Uterus (tissue), 4 donors: ENCODE results near the gene TJP2. TPM values are rescaled to one million over a fixed set of nuclear protein-coding genes. Genes with fewer than 3 reads are reported as not detected.
A peak's percentile ranks its signal among the peaks of the same experiment; 100 is the strongest.

ENCODE experiments used
- DNase-seq, 2 donors: peaks; one replicate each; pipeline ENCODE4 v3.0.0-alpha.2; 2019 to 2020
- H3K27ac ChIP-seq, 2 donors: fragments of 200-600 bp; sonication (generic); 1 replicate in 1 of 2; 2 replicates in 1 of 2; pipeline ENCODE4 v1.5.1; 2016 to 2018
- H3K27me3 ChIP-seq, 2 donors: fragments of 200-600 bp; sonication (generic); one replicate each; pipeline ENCODE4 v1.5.1; 2018 to 2019; ENCODE audit warnings: control low read depth in 1 of 2
- H3K36me3 ChIP-seq, 2 donors: fragments of 200-600 bp; sonication (generic); one replicate each; pipeline ENCODE4 v1.5.1; 2019; ENCODE audit warnings: control low read depth in 1 of 2
- H3K4me1 ChIP-seq, 2 donors: fragments of 200-600 bp; sonication (generic); one replicate each; pipeline ENCODE4 v1.5.1; 2018 to 2019; ENCODE audit warnings: control low read depth in 1 of 2
- H3K4me3 ChIP-seq, 2 donors: fragments of 200-600 bp; sonication (generic); 1 replicate in 1 of 2; 2 replicates in 1 of 2; pipeline ENCODE4 v1.5.1; 2018 to 2019; ENCODE audit warnings: mild to moderate bottlenecking in 1 of 2
- H3K9me3 ChIP-seq, 2 donors: fragments of 200-600 bp; sonication (generic); one replicate each; pipeline ENCODE4 v1.5.1; 2019; ENCODE audit warnings: control low read depth in 1 of 2
- CTCF ChIP-seq, 4 experiments: fragments of 200-600 bp in 2 of 4; fragments of 450-650 bp in 2 of 4; sonication (generic) in 2 of 4; IDR thresholded peaks; one replicate each; pipeline ENCODE4 v1.5.1; 2016 to 2019; ENCODE audit warnings: antibody characterized with exemption in 4 of 4, mild to moderate bottlenecking in 2 of 4, moderate library complexity in 1 of 4
- POLR2A ChIP-seq, 2 donors: fragments of 450-650 bp; IDR thresholded peaks; one replicate each; pipeline ENCODE4 v1.6.1; 2016; ENCODE audit warnings: antibody characterized with exemption in 2 of 2, mild to moderate bottlenecking in 1 of 2, moderate library complexity in 1 of 2
- intact Hi-C: fragments of 100-400 bp; cut with DNase I; formaldehyde crosslinking; loops from one replicate; pipeline ENCODE4 v1.15.1; 2023; ENCODE audit warnings: low total_unique reads
- total RNA-seq, 4 donors: library from RNA; depleted of rRNA in 3 of 4; stranded (reverse); fragments of >200 nt in 3 of 4; gene quantifications; one replicate each; pipeline versions ENCODE4 v1.1.0 to v1.2.4, GENCODE V29; 2014 to 2023
- donor health status: DM: yes; HTN: yes; CAD: no.

TJP2 gene
- total RNA-seq, 4 donors from 2014 or later: 38.6 to 110 (median 44.7) TPM

GRCh38 chr9:69149321-69149807 is 24.7 kb upstream of the TJP2 start:
- Histone ChIP-seq H3K4me3 (no peak overlapping the region), H3K4me1 (no peaks in the 10 kb centered on the region), H3K36me3 (no peaks in the 10 kb centered on the region), H3K27ac (peak overlapping the region in 1 of 2 donors; percentile 52), H3K27me3 (no peaks in the 10 kb centered on the region), H3K9me3 (no peaks in the 10 kb centered on the region)
- TF ChIP-seq CTCF (IDR thresholded peaks at IDR 0.05) (peak; percentile 7 to 29 (median 18)), POLR2A (IDR thresholded peaks at IDR 0.05) (no peak)
- intact Hi-C loops: no loop called here
- no peak for DNase-seq

GRCh38 chr9:69151506-69151905 is 22.6 kb upstream of the TJP2 start:
- intact Hi-C loops: no loop called here
- Histone ChIP-seq H3K36me3 (no peaks in the 10 kb centered on the region), H3K4me3 (no peak overlapping the region), H3K4me1 (no peaks in the 10 kb centered on the region), H3K27ac (no peak overlapping the region), H3K27me3 (no peaks in the 10 kb centered on the region), H3K9me3 (no peaks in the 10 kb centered on the region)
- TF ChIP-seq CTCF (IDR thresholded peaks at IDR 0.05) (no peak), POLR2A (IDR thresholded peaks at IDR 0.05) (no peak)
- DNase-seq: no peak

GRCh38 chr9:69153707-69154521 is 20.2 kb upstream of the TJP2 start:
- intact Hi-C loops: no loop called here

GRCh38 chr9:69155341-69156030 is 18.6 kb upstream of the TJP2 start:
- no peak overlapping the region for H3K27ac ChIP-seq

More at GRCh38 chr9:69153707-69154521, 20.2 kb upstream of the TJP2 start:
- TF ChIP-seq POLR2A (IDR thresholded peaks at IDR 0.05) (no peak), CTCF (IDR thresholded peaks at IDR 0.05) (no peak)
- Histone ChIP-seq H3K4me1 (no peaks in the 10 kb centered on the region), H3K27me3 (no peaks in the 10 kb centered on the region), H3K9me3 (no peaks in the 10 kb centered on the region), H3K27ac (no peak overlapping the region), H3K36me3 (no peaks in the 10 kb centered on the region), H3K4me3 (no peak overlapping the region)
- DNase-seq: no peak

More at GRCh38 chr9:69155341-69156030, 18.6 kb upstream of the TJP2 start:
- intact Hi-C loops: no loop called here
- H3K27me3 ChIP-seq: no peaks in the 10 kb centered on the region
- no peak for DNase-seq
- no peaks in the 10 kb centered on the region for H3K4me1 ChIP-seq
- no peak for TF ChIP-seq CTCF (IDR thresholded peaks at IDR 0.05)
- TF ChIP-seq POLR2A (IDR thresholded peaks at IDR 0.05): no peak
- no peaks in the 10 kb centered on the region for H3K36me3 ChIP-seq
- no peaks in the 10 kb centered on the region for H3K9me3 ChIP-seq
- H3K4me3 ChIP-seq: no peak overlapping the region
